SK-N-SH (cell line): Measurements from ENCODE around the gene SLC35F1. TPM values are rescaled to one million over a fixed set of nuclear protein-coding genes. Genes with fewer than 3 reads are reported as not detected.

Experiments used
- CTCF ChIA-PET: fragments of 300-600, 350-600 bp; formaldehyde crosslinking; extraction: SDS; loops from one replicate; lab custom pipeline; 2021; lab: Yijun Ruan, JAX
- POLR2A ChIA-PET: fragments of 350-600 bp; sonication (Branson Sonifier 250); formaldehyde crosslinking; extraction: SDS; loops from one replicate; lab custom pipeline; 2020; ENCODE audit warnings: antibody characterized with exemption, inconsistent platforms; lab: Yijun Ruan, JAX
- DNase-seq: peaks from one replicate; pipeline ENCODE4 v3.0.0; 2012
- H2AFZ ChIP-seq: fragments of 200-600 bp; sonication (generic); 2 replicates; pipeline ENCODE4 v1.8.1; 2016; ENCODE audit warnings: antibody characterized with exemption, mild to moderate bottlenecking, low read depth
- H3F3A ChIP-seq: fragments of 200-600 bp; sonication (generic); replicated peaks from 2 replicates; pipeline ENCODE3; 2016; ENCODE audit warnings: antibody characterized with exemption, mild to moderate bottlenecking; ENCODE audit not compliant: insufficient read depth
- H3K27ac ChIP-seq, 2 experiments: fragments of 200-500 bp in 1 of 2; fragments of 200-600 bp in 1 of 2; sonication (Bioruptor generic) in 1 of 2; sonication (generic), shearing (Covaris generic) in 1 of 2; 2 replicates each; pipeline versions ENCODE4 v1.5.1 to v1.6.1; 2014 to 2016; ENCODE audit warnings: low read depth in 2 of 2, inconsistent platforms in 1 of 2, low read length in 1 of 2, mild to moderate bottlenecking in 1 of 2, mixed read lengths in 1 of 2
- H3K27me3 ChIP-seq: fragments of 200-600 bp; sonication (generic), shearing (Covaris generic); 2 replicates; pipeline ENCODE4 v1.6.1; 2016; ENCODE audit warnings: mixed run types; ENCODE audit not compliant: insufficient read depth
- H3K36me3 ChIP-seq, 2 experiments: fragments of 200-500 bp in 1 of 2; fragments of 200-600 bp in 1 of 2; sonication (Bioruptor generic) in 1 of 2; sonication (generic) in 1 of 2; replicated peaks in 1 of 2; 2 replicates each; pipeline versions ENCODE3 to v1.5.1; 2014 to 2016; ENCODE audit warnings: low read length in 1 of 2, mild to moderate bottlenecking in 1 of 2; ENCODE audit not compliant: insufficient read depth in 2 of 2, control insufficient read depth in 1 of 2
- H3K4me1 ChIP-seq, 2 experiments: fragments of 200-500 bp in 1 of 2; fragments of 200-600 bp in 1 of 2; sonication (Bioruptor generic) in 1 of 2; sonication (generic), shearing (Covaris generic) in 1 of 2; 2 replicates each; pipeline versions ENCODE4 v1.5.1 to v1.6.1; 2014 to 2016; ENCODE audit warnings: low read depth in 1 of 2, low read length in 1 of 2, mixed run types in 1 of 2; ENCODE audit not compliant: insufficient read depth in 2 of 2, control insufficient read depth in 1 of 2
- H3K4me2 ChIP-seq: fragments of 200-600 bp; sonication (generic), shearing (Covaris generic); 2 replicates; pipeline ENCODE4 v1.6.1; 2017; ENCODE audit warnings: mixed run types
- H3K4me3 ChIP-seq, 2 experiments: fragments of 200-500 bp in 1 of 2; fragments of 200-600 bp in 1 of 2; sonication (Bioruptor generic) in 1 of 2; sonication (generic), shearing (Covaris generic) in 1 of 2; 2 replicates each; pipeline versions ENCODE4 v1.5.1 to v1.8.1; 2014 to 2016; ENCODE audit warnings: low read depth in 2 of 2, inconsistent platforms in 1 of 2, low read length in 1 of 2, mild to moderate bottlenecking in 1 of 2, mixed read lengths in 1 of 2, moderate library complexity in 1 of 2
- H3K79me2 ChIP-seq: fragments of 200-600 bp; sonication (generic); 2 replicates; pipeline ENCODE4 v1.8.1; 2017; ENCODE audit warnings: mild to moderate bottlenecking; ENCODE audit not compliant: insufficient read depth
- H3K9ac ChIP-seq: fragments of 200-600 bp; sonication (generic); 2 replicates; pipeline ENCODE4 v1.6.1; 2017; ENCODE audit warnings: mixed run types
- H3K9me2 ChIP-seq: fragments of 200-600 bp; sonication (generic); 2 replicates; pipeline ENCODE4 v1.6.1; 2017; ENCODE audit warnings: mixed run types
- H3K9me3 ChIP-seq: fragments of 200-600 bp; sonication (generic); 2 replicates; pipeline ENCODE4 v1.6.1; 2017; ENCODE audit warnings: mixed run types, mild to moderate bottlenecking, moderate library complexity
- H4K20me1 ChIP-seq: fragments of 200-600 bp; sonication (generic); 2 replicates; pipeline ENCODE4 v1.6.1; 2017; ENCODE audit warnings: mild to moderate bottlenecking, mixed run types; ENCODE audit not compliant: insufficient read depth
- CHD2 ChIP-seq: fragments of 150-350 bp; IDR thresholded peaks from 2 replicates; pipeline ENCODE4 v1.6.1; 2018; ENCODE audit warnings: low read length; ENCODE audit not compliant: partially characterized antibody
- CTCF ChIP-seq: fragments of 200-600 bp; sonication (generic); IDR thresholded peaks from 2 replicates; pipeline ENCODE4 v1.6.1; 2017; ENCODE audit warnings: antibody characterized with exemption, mild to moderate bottlenecking, moderate library complexity
- EZH2phosphoT487 ChIP-seq: fragments of 200-600 bp; sonication (generic); IDR thresholded peaks from 2 replicates; pipeline ENCODE4 v1.6.1; 2017; ENCODE audit warnings: low read depth, mixed run types, mild to moderate bottlenecking, antibody characterized with exemption, moderate library complexity, borderline replicate concordance
- GABPA ChIP-seq: IDR thresholded peaks from 2 replicates; pipeline ENCODE4 v1.4.0; 2012; ENCODE audit warnings: low read depth, mild to moderate bottlenecking
- JUND ChIP-seq: IDR thresholded peaks from 2 replicates; pipeline ENCODE4 v1.4.0; 2012
- NRF1 ChIP-seq: IDR thresholded peaks from 2 replicates; pipeline ENCODE4 v1.6.1; 2012; ENCODE audit warnings: low read depth, mild to moderate bottlenecking, low read length
- RAD21 ChIP-seq: IDR thresholded peaks from 2 replicates; pipeline ENCODE4 v1.6.1; 2012; ENCODE audit warnings: mild to moderate bottlenecking, low read length
- RCOR1 ChIP-seq: fragments of 150-350 bp; IDR thresholded peaks from 2 replicates; pipeline ENCODE4 v1.6.1; 2017; ENCODE audit warnings: antibody characterized with exemption, low read length
- RFX5 ChIP-seq: IDR thresholded peaks from 2 replicates; pipeline ENCODE4 v1.6.1; 2012; ENCODE audit warnings: mild to moderate bottlenecking, improper control_type of control experiment, low read length
- SMC3 ChIP-seq: IDR thresholded peaks from 2 replicates; pipeline ENCODE4 v1.6.1; 2012; ENCODE audit warnings: low read depth, low read length, improper control_type of control experiment
- TAF1 ChIP-seq: IDR thresholded peaks from 2 replicates; pipeline ENCODE4 v1.6.1; 2012; ENCODE audit warnings: low read depth, mild to moderate bottlenecking, low read length, moderate library complexity, borderline replicate concordance
- TCF12 ChIP-seq: IDR thresholded peaks from 2 replicates; pipeline ENCODE4 v1.4.0; 2012
- WGBS: methylation state at CpG from one replicate; pipeline ENCODE4 v1.1.6; 2017; ENCODE audit warnings: low lambda C conversion rate; 5-methylcytosine and 5-hydroxymethylcytosine counted together
- polyA plus RNA-seq, 3 experiments: library from polyadenylated mRNA; depleted of rRNA; stranded (reverse); fragments of >200 nt; gene quantifications; 2 replicates each; pipeline ENCODE4 v1.2.3, GENCODE V29; 2012
- TF ChIP-seq, protein P1 (sequence below): IDR thresholded peaks from 2 replicates; pipeline ENCODE4; 2012

The SLC35F1 gene
- polyA plus RNA-seq, 1 of the 3 experiments (the other 2 are of a cell fraction) = under 0.01 TPM

DNA sequence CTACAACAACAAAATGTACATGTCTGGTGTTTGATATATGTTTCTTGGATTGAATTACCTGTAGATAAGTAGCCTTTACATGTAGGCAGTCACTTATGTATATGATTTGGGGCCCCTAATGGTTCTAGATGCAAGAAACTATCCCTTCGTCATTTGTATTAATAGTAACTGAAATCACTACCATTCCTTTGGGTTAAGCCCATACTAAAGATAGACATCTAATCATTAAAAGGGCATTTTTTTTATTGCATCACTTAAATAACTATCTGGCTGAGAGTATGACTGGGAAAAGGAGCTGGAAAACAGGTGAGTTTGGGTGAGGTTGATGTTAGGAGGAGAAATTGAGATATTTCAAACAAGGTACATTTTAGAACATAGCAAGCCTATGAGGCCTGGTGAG lies 427.6 kb downstream of the SLC35F1 start (continued):
- no peak for TF ChIP-seq TAF1
- TF ChIP-seq SMC3 = no peak
- no peak for TF ChIP-seq CHD2

GRCh38 chr6:118335325-118335816 lies 428.3 kb downstream of the SLC35F1 start:
- Histone ChIP-seq H3K4me2 (no peak overlapping the region), H3K9ac (no peak overlapping the region), H3K27me3 (no peaks in the 10 kb centered on the region), H3K36me3 (no peaks in the 10 kb centered on the region), H3K4me1 (no peaks in the 10 kb centered on the region), H3K9me2 (no peaks in the 10 kb centered on the region), H3K4me3 (no peak overlapping the region), H3K27ac (no peak overlapping the region), H2AFZ (no peak overlapping the region), H3F3A (no peaks in the 10 kb centered on the region), H3K9me3 (no peaks in the 10 kb centered on the region), H4K20me1 (no peaks in the 10 kb centered on the region), H3K79me2 (no peaks in the 10 kb centered on the region)
- WGBS = 80% methylated on average over 1 of the region's 1 CpG
- POLR2A ChIA-PET = no interaction called here
- TF ChIP-seq RFX5 = no peak
- no peak for DNase-seq
- CTCF ChIA-PET = no interaction called here

DNA sequence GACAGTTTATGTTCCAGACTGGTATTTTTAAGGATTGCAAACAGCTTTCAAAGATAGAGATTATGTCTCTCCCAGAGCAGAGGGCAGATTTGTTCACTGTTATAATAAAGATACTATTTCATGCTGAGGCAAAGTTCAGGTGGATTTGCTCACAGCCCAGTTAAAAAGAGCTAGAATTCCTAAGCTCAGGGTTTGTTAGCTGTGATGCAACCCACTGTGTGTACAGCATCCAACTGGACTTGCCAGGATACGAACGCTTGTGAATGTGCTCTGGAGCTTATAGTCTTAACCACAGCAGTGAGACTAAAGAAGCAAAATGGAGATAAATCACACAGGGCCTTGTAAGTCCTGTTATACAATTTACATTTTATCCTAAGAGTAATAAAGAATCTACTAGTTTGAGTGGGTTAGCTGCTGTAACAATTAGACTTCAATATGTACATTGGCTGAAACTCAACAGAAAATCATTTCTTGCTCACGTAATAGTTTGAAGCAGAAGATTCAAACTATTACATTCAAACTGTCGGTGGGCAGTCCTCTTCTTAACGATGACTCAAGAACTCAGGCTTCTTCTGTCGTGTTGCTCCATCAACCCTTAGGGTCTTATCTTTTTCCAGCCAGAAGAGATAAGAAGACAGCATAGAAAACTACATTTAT lies 437.1 kb downstream of the SLC35F1 start:
- no peaks in the 10 kb centered on the region for H3F3A ChIP-seq
- no peak for TF ChIP-seq JUND
- no peak for TF ChIP-seq RCOR1
- no peak for TF ChIP-seq TCF12
- TF ChIP-seq CTCF = no peak
- no peak for TF ChIP-seq GABPA
- no peak for TF ChIP-seq NRF1
- no peak for TF ChIP-seq RAD21
- TF ChIP-seq TAF1 = no peak
- TF ChIP-seq, protein P1, sequence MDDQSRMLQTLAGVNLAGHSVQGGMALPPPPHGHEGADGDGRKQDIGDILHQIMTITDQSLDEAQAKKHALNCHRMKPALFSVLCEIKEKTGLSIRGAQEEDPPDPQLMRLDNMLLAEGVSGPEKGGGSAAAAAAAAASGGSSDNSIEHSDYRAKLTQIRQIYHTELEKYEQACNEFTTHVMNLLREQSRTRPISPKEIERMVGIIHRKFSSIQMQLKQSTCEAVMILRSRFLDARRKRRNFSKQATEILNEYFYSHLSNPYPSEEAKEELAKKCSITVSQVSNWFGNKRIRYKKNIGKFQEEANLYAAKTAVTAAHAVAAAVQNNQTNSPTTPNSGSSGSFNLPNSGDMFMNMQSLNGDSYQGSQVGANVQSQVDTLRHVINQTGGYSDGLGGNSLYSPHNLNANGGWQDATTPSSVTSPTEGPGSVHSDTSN = no peak
- TF ChIP-seq EZH2phosphoT487 = no peak
- TF ChIP-seq, all 33 proteins: peak for 0
- ChIA-PET CTCF (no interaction called here), POLR2A (no interaction called here)
- no peak for DNase-seq
- Histone ChIP-seq H3K27me3 (no peaks in the 10 kb centered on the region), H3K27ac (no peak overlapping the region), H3K4me2 (no peak overlapping the region), H3K4me1 (no peaks in the 10 kb centered on the region), H2AFZ (no peak overlapping the region), H3K9me2 (no peaks in the 10 kb centered on the region), H3K9me3 (no peaks in the 10 kb centered on the region), H3K79me2 (no peaks in the 10 kb centered on the region), H3K9ac (no peak overlapping the region), H3K4me3 (no peak overlapping the region), H4K20me1 (no peaks in the 10 kb centered on the region), H3K36me3 (no peaks in the 10 kb centered on the region)
- 24% methylated on average over 6 of the region's 6 CpGs for WGBS
